Neural cell (in vitro differentiated cells): ENCODE data around the gene GRIPAP1. TPM values are rescaled to one million over a fixed set of nuclear protein-coding genes. Genes with fewer than 3 reads are reported as not detected.

Experiments used
- H2AFZ ChIP-seq: fragments of 200-600, 300-800 bp; sonication (generic), shearing (Covaris generic); 2 replicates; pipeline ENCODE4 v1.6.0; 2014; ENCODE audit warnings: low read depth, mild to moderate bottlenecking, antibody characterized with exemption, low read length, moderate library complexity
- H3F3A ChIP-seq: fragments of 200-600 bp; shearing (Covaris generic); 2 replicates; pipeline ENCODE4 v1.6.1; 2016; ENCODE audit warnings: mild to moderate bottlenecking, moderate library complexity, mixed read lengths, antibody characterized with exemption, low read length; ENCODE audit not compliant: insufficient read depth, poor library complexity, severe bottlenecking
- H3K27ac ChIP-seq: fragments of 200-600, 300-800 bp; sonication (generic), shearing (Covaris generic); 2 replicates; pipeline ENCODE4 v1.5.1; 2014; ENCODE audit warnings: mild to moderate bottlenecking, low read length, moderate library complexity
- H3K27me3 ChIP-seq: fragments of 300-800, 200-600 bp; sonication (generic), shearing (Covaris generic); 2 replicates; pipeline ENCODE4 v1.6.0; 2014; ENCODE audit warnings: mild to moderate bottlenecking, low read depth, low read length, moderate library complexity; ENCODE audit not compliant: insufficient read depth
- H3K36me3 ChIP-seq: fragments of 300-800, 200-600 bp; sonication (generic), shearing (Covaris generic); 2 replicates; pipeline ENCODE4 v1.5.1; 2014; ENCODE audit warnings: mild to moderate bottlenecking, antibody characterized with exemption, low read length, moderate library complexity; ENCODE audit not compliant: insufficient read depth
- H3K4me2 ChIP-seq: fragments of 300-800, 200-600 bp; sonication (generic), shearing (Covaris generic); 2 replicates; pipeline ENCODE4 v1.6.0; 2014; ENCODE audit warnings: mild to moderate bottlenecking, low read length
- H3K4me3 ChIP-seq: fragments of 300-800, 200-600 bp; sonication (generic), shearing (Covaris generic); 2 replicates; pipeline ENCODE4 v1.5.1; 2014; ENCODE audit warnings: mild to moderate bottlenecking, low read length, moderate library complexity
- H3K79me2 ChIP-seq: fragments of 200-600 bp; shearing (Covaris generic); replicated peaks from 2 replicates; pipeline ENCODE4 v1.6.0; 2014; ENCODE audit warnings: mild to moderate bottlenecking, low read length, moderate library complexity; ENCODE audit not compliant: insufficient read depth
- H3K9ac ChIP-seq: fragments of 300-800, 200-600 bp; sonication (generic), shearing (Covaris generic); 2 replicates; pipeline ENCODE4 v1.6.1; 2016; ENCODE audit warnings: mild to moderate bottlenecking, low read length, mixed read lengths
- H3K9me2 ChIP-seq: fragments of 200-600 bp; shearing (Covaris generic); 2 replicates; pipeline ENCODE4 v1.6.1; 2016; ENCODE audit warnings: mild to moderate bottlenecking, low read length, mixed read lengths; ENCODE audit not compliant: insufficient read depth
- H3K9me3 ChIP-seq: fragments of 200-600, 300-800 bp; sonication (generic), shearing (Covaris generic); 2 replicates; pipeline ENCODE4 v1.6.1; 2016; ENCODE audit warnings: mild to moderate bottlenecking, mixed run types, low read length, moderate library complexity, mixed read lengths
- H4K20me1 ChIP-seq: fragments of 200-600 bp; shearing (Covaris generic); 2 replicates; pipeline ENCODE4 v1.6.1; 2016; ENCODE audit warnings: mild to moderate bottlenecking, mixed run types; ENCODE audit not compliant: insufficient read depth
- CTCF ChIP-seq: fragments of 450-650 bp; IDR thresholded peaks from 2 replicates; pipeline ENCODE4 v1.5.1; 2014; ENCODE audit warnings: antibody characterized with exemption, mild to moderate bottlenecking, moderate library complexity; ENCODE audit not compliant: poor library complexity, severe bottlenecking
- EZH2 ChIP-seq: fragments of 200-600, 300-800 bp; shearing (Covaris generic), sonication (generic); IDR thresholded peaks from 2 replicates; pipeline ENCODE4 v1.6.1; 2014; ENCODE audit warnings: antibody characterized with exemption, low read length, borderline replicate concordance, mild to moderate bottlenecking; ENCODE audit not compliant: insufficient read depth, poor library complexity, severe bottlenecking
- MXI1 ChIP-seq: fragments of 450-650 bp; conservative IDR thresholded peaks from 2 replicates; pipeline ENCODE4 v1.6.1; 2014; ENCODE audit warnings: antibody characterized with exemption, mild to moderate bottlenecking; ENCODE audit not compliant: poor library complexity, severe bottlenecking
- RAD21 ChIP-seq: fragments of 450-650 bp; conservative IDR thresholded peaks from 2 replicates; pipeline ENCODE4 v1.6.1; 2014; ENCODE audit warnings: antibody characterized with exemption, mild to moderate bottlenecking, moderate library complexity
- REST ChIP-seq: IDR thresholded peaks from 2 replicates; pipeline ENCODE4 v1.6.1; 2012; ENCODE audit warnings: borderline replicate concordance
- TAF1 ChIP-seq: IDR thresholded peaks from 2 replicates; pipeline ENCODE4 v1.6.1; 2012; ENCODE audit warnings: low read depth
- polyA plus RNA-seq: library from polyadenylated mRNA; depleted of rRNA; stranded (reverse); fragments of >200 nt; gene quantifications from 2 replicates; pipeline ENCODE4 v1.2.3, GENCODE V29; 2014

Gene GRIPAP1
- polyA plus RNA-seq, 1 donor from 2014 or later, result 134 TPM

- Histone ChIP-seq H3K79me2 (peaks cover 12% of the 10 kb centered on the region), H2AFZ (no peak overlapping the region), H3K27me3 (no peaks in the 10 kb centered on the region), H3K36me3 (no peaks in the 10 kb centered on the region), H3K4me2 (no peak overlapping the region), H3K9me3 (no peaks in the 10 kb centered on the region), H3K4me3 (no peak overlapping the region), H4K20me1 (no peaks in the 10 kb centered on the region), H3K9me2 (no peaks in the 10 kb centered on the region), H3K9ac (no peak overlapping the region), H3F3A (no peaks in the 10 kb centered on the region), H3K27ac (no peak overlapping the region)
- TF ChIP-seq CTCF (no peak), EZH2 (no peak), TAF1 (no peak), REST (no peak), RAD21 (no peak), MXI1 (no peak)
These were observed 41.8 kb downstream of the GRIPAP1 start for GRCh38 chrX:48960291-48960690.

GRCh38 chrX:48958635-48959094, 43.4 kb downstream of the GRIPAP1 start:
- Histone ChIP-seq H3K4me2 (no peak overlapping the region), H3K4me3 (peak overlapping the region; percentile 76), H3K9ac (peak overlapping the region; percentile 87), H3K27ac (peak overlapping the region; percentile 96), H3K27me3 (no peaks in the 10 kb centered on the region), H3K79me2 (peaks cover 25% of the 10 kb centered on the region), H3F3A (no peaks in the 10 kb centered on the region), H3K9me2 (no peaks in the 10 kb centered on the region), H3K36me3 (no peaks in the 10 kb centered on the region), H4K20me1 (no peaks in the 10 kb centered on the region), H2AFZ (no peak overlapping the region), H3K9me3 (no peaks in the 10 kb centered on the region)
- TF ChIP-seq REST, result no peak
- TF ChIP-seq RAD21, result peak; percentile 9
- TF ChIP-seq EZH2, result no peak
